Breast epithelium (tissue), 3 donors: ENCODE measurements around the gene ADCY7.

Source experiments
- CTCF ChIP-seq, 3 donors: fragments of 450-650 bp; IDR thresholded peaks; one replicate each; pipeline ENCODE4 v1.5.1; 2016 to 2017; ENCODE audit warnings: antibody characterized with exemption in 3 of 3, mild to moderate bottlenecking in 3 of 3, moderate library complexity in 3 of 3
- POLR2A ChIP-seq: fragments of 450-650 bp; IDR thresholded peaks from one replicate; pipeline ENCODE4 v1.6.1; 2016; ENCODE audit warnings: antibody characterized with exemption, mild to moderate bottlenecking, moderate library complexity
- POLR2AphosphoS5 ChIP-seq, 3 donors: sonication (generic); formaldehyde crosslinking; IDR thresholded peaks; one replicate each; pipeline ENCODE4 v1.6.1; 2017; ENCODE audit warnings: antibody characterized with exemption in 3 of 3

- TF ChIP-seq POLR2A (no peak), CTCF (IDR thresholded peaks at IDR 0.05) (no peak), POLR2AphosphoS5 (IDR thresholded peaks at IDR 0.05) (no peak)
These were observed 87.7 kb downstream of the ADCY7 start for GRCh38 chr16:50354082-50354481.
